NCI-H524 treated with DMSO at 0.1 percent for 48 hours (cell line): Measurements from ENCODE around the gene TSPAN9.
"Not testable (repeated sequence)": the region's sequence is repeated elsewhere in the genome, so short reads cannot be mapped to it uniquely, and the experiment has no call there.

ENCODE experiments used
- DNase-seq: peaks from one replicate; lab custom pipeline; 2025; lab: John Stamatoyannopoulos, UW

TSPAN9 gene

GRCh38 chr12:3044141-3044630 lies 33.0 kb upstream of the TSPAN9 start:
- no peak for DNase-seq

GRCh38 chr12:3045494-3045893 lies 31.7 kb upstream of the TSPAN9 start:
- DNase-seq, result no peak

GRCh38 chr12:3045989-3046388 lies 31.2 kb upstream of the TSPAN9 start:
- no peak for DNase-seq

GRCh38 chr12:3046441-3047200 lies 30.6 kb upstream of the TSPAN9 start:
- no peak for DNase-seq

- DNase-seq, result no peak
These were observed 29.2 kb upstream of the TSPAN9 start for GRCh38 chr12:3047961-3048360.

- no peak for DNase-seq
These were observed 28.6 kb upstream of the TSPAN9 start for GRCh38 chr12:3048540-3048939.

GRCh38 chr12:3049176-3049575 lies 28.0 kb upstream of the TSPAN9 start:
- no peak for DNase-seq

GRCh38 chr12:3049611-3050249 lies 27.4 kb upstream of the TSPAN9 start:
- DNase-seq, result no peak

- DNase-seq, result no peak
These were observed 22.8 kb upstream of the TSPAN9 start for GRCh38 chr12:3054374-3054773.

- no peak for DNase-seq
These were observed 22.0 kb upstream of the TSPAN9 start for GRCh38 chr12:3055026-3055703.

- no peak for DNase-seq
These were observed 21.3 kb upstream of the TSPAN9 start for GRCh38 chr12:3055704-3056467.

GRCh38 chr12:3061059-3061458 lies 16.1 kb upstream of the TSPAN9 start:
- DNase-seq, result peak; percentile 25

- no peak for DNase-seq
These were observed 15.5 kb upstream of the TSPAN9 start for GRCh38 chr12:3061501-3062215.

GRCh38 chr12:3065300-3065699 lies 11.9 kb upstream of the TSPAN9 start:
- DNase-seq, result no peak

- DNase-seq, result not testable (repeated sequence)
These were observed 11.3 kb upstream of the TSPAN9 start for GRCh38 chr12:3065846-3066245.

- no peak for DNase-seq
These were observed 7.5 kb upstream of the TSPAN9 start for GRCh38 chr12:3069714-3070113.

- no peak for DNase-seq
These were observed 6.1 kb upstream of the TSPAN9 start for GRCh38 chr12:3071107-3071506.

GRCh38 chr12:3071710-3072109 lies 5.5 kb upstream of the TSPAN9 start:
- DNase-seq, result no peak

GRCh38 chr12:3073438-3074250 lies 3.5 kb upstream of the TSPAN9 start:
- peak; percentile 39 for DNase-seq

GRCh38 chr12:3075315-3075714 lies 1.9 kb upstream of the TSPAN9 start:
- DNase-seq, result no peak
